HCT116 (cell line): ENCODE results near the gene CDCP2.

ENCODE experiments used
- ATF3 ChIP-seq: IDR thresholded peaks from 2 replicates; pipeline ENCODE4 v1.6.1; 2012
- CEBPB ChIP-seq: IDR thresholded peaks from 2 replicates; pipeline ENCODE4 v1.6.1; 2012; ENCODE audit warnings: low read depth
- EZH2 ChIP-seq: fragments of 200-600 bp; sonication (generic); IDR thresholded peaks from 2 replicates; pipeline ENCODE4 v1.6.1; 2017; ENCODE audit warnings: antibody characterized with exemption, mixed run types
- FOSL1 ChIP-seq: IDR thresholded peaks from 2 replicates; pipeline ENCODE4 v1.6.1; 2012; ENCODE audit warnings: low read depth
- POLR2A ChIP-seq: IDR thresholded peaks from 2 replicates; pipeline ENCODE4 v1.7.0; 2011; ENCODE audit warnings: borderline replicate concordance; ENCODE audit not compliant: insufficient read depth, insufficient read length; ENCODE audit errors: extremely low read depth
- POLR2AphosphoS5 ChIP-seq: IDR thresholded peaks from 2 replicates; pipeline ENCODE4 v1.6.1; 2011; ENCODE audit warnings: mild to moderate bottlenecking, low read depth, low read length, moderate library complexity
- RAD21 ChIP-seq: IDR thresholded peaks from 2 replicates; pipeline ENCODE4 v1.6.1; 2012; ENCODE audit warnings: low read depth, mild to moderate bottlenecking
- SIN3A ChIP-seq: IDR thresholded peaks from 2 replicates; pipeline ENCODE4 v1.6.1; 2012; ENCODE audit warnings: low read depth
- ZFX ChIP-seq: fragments of 450-650 bp; IDR thresholded peaks from 2 replicates; pipeline ENCODE4 v1.6.1; 2017
- TF ChIP-seq, protein P1 (sequence below), 3 experiments: fragments of 200-600 bp in 1 of 3; sonication (generic) in 1 of 3; IDR thresholded peaks in 2 of 3; conservative IDR thresholded peaks in 1 of 3; 2 replicates each; pipeline ENCODE4 v1.5.1; 2012 to 2017; ENCODE audit warnings: low read depth in 2 of 3, low read length in 2 of 3, antibody characterized with exemption in 1 of 3, borderline replicate concordance in 1 of 3, control low read depth in 1 of 3, mild to moderate bottlenecking in 1 of 3, mixed read lengths in 1 of 3, mixed run types in 1 of 3, moderate library complexity in 1 of 3; ENCODE audit not compliant: insufficient read depth in 1 of 3
- TF ChIP-seq, protein P2 (sequence below): IDR thresholded peaks from 2 replicates; pipeline ENCODE4 v1.6.1; 2012

GRCh38 chr1:54132495-54132894 is 20.3 kb downstream of the CDCP2 start:
- TF ChIP-seq, protein P1, sequence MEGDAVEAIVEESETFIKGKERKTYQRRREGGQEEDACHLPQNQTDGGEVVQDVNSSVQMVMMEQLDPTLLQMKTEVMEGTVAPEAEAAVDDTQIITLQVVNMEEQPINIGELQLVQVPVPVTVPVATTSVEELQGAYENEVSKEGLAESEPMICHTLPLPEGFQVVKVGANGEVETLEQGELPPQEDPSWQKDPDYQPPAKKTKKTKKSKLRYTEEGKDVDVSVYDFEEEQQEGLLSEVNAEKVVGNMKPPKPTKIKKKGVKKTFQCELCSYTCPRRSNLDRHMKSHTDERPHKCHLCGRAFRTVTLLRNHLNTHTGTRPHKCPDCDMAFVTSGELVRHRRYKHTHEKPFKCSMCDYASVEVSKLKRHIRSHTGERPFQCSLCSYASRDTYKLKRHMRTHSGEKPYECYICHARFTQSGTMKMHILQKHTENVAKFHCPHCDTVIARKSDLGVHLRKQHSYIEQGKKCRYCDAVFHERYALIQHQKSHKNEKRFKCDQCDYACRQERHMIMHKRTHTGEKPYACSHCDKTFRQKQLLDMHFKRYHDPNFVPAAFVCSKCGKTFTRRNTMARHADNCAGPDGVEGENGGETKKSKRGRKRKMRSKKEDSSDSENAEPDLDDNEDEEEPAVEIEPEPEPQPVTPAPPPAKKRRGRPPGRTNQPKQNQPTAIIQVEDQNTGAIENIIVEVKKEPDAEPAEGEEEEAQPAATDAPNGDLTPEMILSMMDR (IDR thresholded peaks at IDR 0.05 in 2 of 3, conservative IDR thresholded peaks at IDR 0.05 in 1 of 3; ENCODE audit: borderline replicate concordance in 1 of 3, insufficient read depth in 1 of 3, low read depth in 2 of 3, low read length in 2 of 3), result no peak
- TF ChIP-seq SIN3A (no peak), CEBPB (no peak), POLR2A (no peak), POLR2AphosphoS5 (no peak), EZH2 (no peak), RAD21 (no peak), FOSL1 (no peak), ZFX (no peak), ATF3 (no peak)
- TF ChIP-seq, protein P2, sequence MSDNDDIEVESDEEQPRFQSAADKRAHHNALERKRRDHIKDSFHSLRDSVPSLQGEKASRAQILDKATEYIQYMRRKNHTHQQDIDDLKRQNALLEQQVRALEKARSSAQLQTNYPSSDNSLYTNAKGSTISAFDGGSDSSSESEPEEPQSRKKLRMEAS, result no peak
